ENCODE measurements around the gene BPIFB6. TPM values are rescaled to one million over a fixed set of nuclear protein-coding genes. Genes with fewer than 3 reads are reported as not detected.
A peak's percentile ranks its signal among the peaks of the same experiment; 100 is the strongest.

BPIFB6 gene
- total RNA-seq, result not detected in 2 replicates

DNA sequence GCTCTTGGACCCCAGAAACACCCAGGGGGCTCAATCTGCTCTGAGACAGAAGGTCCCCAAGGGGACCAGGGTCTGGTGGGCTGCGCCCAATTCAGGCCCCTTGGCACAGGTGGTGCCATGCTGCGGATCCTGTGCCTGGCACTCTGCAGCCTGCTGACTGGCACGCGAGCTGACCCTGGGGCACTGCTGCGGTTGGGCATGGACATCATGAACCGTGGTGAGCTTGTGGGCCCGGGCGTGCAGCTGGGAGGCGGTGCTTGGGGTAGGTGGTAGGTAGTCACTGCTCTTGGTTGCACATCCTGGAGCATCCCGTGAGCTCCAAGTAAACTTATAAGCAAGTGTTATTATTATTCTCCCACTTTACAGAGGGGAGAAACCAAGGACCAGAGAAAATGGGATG lies at the start of gene BPIFB6:
Gene BPIFB6, plus strand, starts transcription at position 118 of the 400 bp plus-strand sequence. Its CDS starts 0 bp downstream, at position 118.
- DNase-seq, result no peak

DNA sequence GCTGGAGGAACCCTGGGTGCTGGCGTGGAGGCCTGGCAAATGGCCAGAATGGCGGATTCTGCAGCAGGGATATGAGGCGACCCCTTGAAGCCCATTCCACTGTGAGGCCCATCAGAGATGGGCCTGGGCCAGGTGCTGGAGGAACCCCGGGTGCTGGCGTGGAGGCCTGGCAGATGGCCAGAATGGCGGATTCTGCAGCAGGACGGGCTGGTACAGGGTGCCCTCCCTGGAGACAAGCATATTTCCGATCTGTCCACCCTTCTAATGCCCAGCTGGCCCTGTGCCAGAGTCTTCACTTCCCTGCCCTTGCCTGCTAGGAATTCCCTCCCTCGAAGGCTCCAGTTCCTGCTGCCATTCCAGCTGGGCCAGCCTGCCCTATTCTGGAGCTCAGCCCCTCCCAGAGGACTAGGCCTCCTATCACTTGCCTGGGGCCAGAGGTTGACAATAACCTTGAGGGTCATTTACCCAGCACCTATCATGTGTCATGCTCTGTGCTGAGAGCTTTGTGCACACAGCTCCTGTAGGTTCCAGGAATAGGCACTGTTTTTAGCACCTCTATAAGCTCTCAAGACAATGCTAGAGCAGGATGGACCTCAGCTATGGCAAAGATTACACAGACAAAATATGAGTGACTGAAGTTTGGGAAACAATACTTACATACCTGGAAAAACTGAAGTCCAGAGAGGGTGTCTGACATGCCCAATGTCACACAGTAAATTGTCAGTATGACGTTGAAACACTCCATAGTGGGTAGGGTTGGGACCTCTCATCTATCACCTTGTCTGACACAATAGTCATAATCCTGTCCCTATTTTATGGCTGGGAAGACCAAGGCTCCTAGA lies 48.6 kb upstream of the BPIFB6 start:
- peak; percentile 4 for DNase-seq

DNA sequence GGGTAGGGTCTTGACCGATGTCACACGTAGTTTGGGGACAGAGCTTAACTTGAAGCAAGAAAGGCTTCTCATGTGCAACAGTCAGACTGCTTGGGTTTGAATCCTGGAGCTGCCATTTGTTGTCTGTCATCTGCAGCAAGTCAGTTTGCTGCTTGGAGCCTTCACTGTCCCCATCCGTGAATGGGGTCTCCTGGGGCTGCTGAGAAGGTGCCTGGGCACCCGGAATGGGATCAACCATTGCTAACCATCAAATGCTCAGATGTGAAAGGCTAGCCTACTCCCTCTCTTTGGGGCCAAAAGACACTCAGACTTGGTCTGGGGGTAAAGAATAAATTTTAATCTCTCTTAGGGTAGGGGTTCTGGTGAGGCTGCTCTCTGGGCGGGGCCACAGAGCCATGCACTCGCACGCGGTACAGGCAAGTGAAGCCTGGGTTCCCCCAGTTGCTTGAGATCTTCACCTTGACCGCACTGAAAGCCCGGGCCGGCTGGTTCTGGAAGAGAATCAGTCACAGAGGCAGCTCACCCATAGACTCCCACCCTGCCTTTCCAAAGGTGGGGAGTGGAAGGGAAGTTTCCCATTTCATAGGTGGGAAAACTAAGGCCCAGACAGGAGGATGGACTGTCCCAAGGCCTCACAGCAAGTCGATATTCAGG lies 47.9 kb upstream of the BPIFB6 start:
- no peak for DNase-seq

DNA sequence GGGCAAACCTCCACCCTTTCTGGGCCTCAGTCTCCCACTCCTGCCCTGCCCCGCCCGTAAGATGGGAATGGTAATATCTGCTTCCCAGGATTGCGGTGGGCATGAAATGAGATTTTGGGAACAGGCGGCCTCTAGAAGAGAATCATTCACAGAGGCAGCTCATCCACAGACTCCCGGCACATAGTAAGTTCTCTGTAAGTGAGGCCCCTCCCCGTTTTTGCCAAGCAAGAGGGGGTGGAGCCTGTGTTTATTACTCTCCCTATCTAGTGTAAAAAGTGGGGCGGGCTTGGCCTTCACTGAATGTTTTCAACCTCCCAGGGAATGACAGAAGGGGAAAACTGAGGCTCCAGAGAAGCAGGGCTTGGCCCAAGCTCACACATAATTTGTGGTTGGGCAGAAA lies 47.3 kb upstream of the BPIFB6 start:
- no peak for DNase-seq

DNA sequence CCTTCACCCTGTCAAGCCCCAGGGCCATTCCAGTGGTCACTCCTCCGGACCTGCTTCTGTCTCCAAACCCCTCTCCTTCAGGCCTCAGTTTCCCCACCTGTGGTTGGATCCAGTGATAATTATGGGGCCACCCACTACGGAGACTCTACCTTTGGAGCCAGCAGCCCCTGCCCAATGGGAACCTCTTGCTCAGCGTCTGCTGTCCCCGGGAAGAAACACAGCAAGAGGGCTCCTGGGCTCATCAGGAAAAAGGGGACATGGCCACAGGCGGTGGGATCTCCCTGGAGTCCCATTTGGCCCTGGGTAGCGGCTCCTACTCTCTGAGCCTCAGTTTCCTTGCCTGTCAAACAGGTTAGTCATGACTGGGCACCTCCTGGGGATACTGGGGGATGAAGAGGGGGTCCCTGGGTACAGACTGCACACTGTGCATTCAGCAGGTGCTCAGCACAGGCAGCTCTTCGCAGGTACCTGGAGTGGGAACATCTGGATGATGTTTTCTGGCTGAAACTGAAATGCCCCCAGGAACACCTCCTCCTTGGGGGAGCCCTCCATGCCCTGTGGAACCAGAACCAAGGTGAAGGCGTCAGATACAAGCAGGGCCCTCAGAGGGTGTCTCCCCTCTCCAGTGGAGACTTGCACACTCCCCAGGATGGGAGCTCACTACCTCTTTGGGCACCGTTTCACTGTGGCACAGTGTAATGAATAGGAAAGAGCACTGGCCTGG lies 46.7 kb upstream of the BPIFB6 start:
- DNase-seq, result no peak

DNA sequence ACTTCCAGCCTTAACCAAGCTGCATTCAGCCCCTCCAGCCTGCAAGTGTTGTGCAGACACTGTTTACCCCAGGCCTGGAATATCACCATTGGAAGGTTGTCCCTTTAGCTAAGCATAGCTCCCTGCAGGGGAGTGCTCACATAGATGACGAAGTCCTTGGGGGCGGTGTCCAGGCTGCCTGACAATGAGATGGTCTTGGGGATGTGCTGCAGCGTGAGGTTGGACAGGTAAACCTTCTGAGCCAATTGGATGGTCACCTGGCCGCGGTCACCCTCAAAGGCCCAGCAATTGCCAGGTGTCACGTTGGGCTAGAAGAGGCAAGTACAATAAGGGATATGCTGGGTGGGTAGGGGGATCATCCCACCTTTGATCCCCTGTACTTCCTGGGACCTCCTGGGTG lies 45.9 kb upstream of the BPIFB6 start:
- no peak for DNase-seq

- DNase-seq, result no peak
Observed at GRCh38 chr20:32986331-32986966, 45.0 kb upstream of the BPIFB6 start.

GRCh38 chr20:32987044-32987825 lies 44.2 kb upstream of the BPIFB6 start:
- DNase-seq, result no peak

DNA sequence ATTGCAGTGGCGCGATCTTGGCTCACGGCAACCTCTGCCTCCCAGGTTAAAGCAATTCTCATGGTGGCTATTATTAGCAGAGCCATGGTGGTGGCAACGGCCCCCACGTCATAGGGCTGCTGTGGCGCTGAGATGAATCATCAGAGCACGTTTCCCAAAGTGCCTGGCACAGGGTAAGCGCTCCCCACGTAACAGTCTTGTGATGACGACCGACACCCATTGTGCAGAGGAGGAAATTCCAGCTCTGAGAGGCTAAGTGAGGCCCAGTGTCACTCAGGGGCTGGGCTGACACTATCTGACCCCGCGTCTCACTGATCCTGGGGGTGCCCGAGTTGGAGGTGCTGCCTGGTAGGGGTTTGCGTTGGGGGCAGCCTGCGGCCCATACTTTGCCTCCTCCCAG lies 43.4 kb upstream of the BPIFB6 start:
- DNase-seq, result no peak

DNA sequence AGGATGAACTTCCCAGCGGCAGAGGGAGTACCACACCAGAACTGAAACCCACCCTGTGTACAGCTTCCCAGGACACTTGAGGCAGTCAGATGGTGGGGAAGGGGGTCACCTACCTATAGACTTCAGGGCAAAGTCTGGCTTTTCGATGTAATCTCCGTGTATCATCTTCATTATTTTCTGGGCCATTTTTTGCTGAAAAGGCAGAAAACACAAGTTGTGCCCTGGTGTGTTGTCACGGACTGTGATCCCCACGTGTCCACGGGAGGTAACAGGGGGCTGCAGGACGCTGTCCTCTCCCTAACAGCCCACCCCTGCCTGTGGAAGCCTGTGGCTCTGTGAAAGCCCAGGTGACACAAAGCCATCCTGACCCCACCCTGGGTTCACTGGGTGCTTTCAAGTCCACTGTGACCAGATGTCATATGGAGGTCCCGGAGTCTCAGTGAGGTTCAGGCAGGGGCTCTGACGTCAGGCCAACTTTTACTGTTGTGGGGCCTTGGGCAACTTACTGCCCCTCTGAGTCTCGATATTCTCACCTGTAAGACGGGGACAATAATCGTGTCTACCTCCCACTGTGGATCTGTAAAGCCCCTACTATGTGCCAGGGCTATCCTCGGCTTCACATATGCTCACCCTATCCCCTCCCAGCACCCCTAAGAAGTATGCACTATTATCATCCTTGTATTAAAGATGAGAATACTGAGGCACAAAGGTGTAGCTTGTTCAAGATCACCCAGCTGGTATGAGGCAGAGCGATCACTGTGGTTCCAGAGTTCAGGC lies 41.8 kb upstream of the BPIFB6 start:
- DNase-seq, result no peak

GRCh38 chr20:32990426-32990825 lies 41.0 kb upstream of the BPIFB6 start:
- DNase-seq, result no peak

GRCh38 chr20:32991383-32991782 lies 40.1 kb upstream of the BPIFB6 start:
- no peak for DNase-seq

DNA sequence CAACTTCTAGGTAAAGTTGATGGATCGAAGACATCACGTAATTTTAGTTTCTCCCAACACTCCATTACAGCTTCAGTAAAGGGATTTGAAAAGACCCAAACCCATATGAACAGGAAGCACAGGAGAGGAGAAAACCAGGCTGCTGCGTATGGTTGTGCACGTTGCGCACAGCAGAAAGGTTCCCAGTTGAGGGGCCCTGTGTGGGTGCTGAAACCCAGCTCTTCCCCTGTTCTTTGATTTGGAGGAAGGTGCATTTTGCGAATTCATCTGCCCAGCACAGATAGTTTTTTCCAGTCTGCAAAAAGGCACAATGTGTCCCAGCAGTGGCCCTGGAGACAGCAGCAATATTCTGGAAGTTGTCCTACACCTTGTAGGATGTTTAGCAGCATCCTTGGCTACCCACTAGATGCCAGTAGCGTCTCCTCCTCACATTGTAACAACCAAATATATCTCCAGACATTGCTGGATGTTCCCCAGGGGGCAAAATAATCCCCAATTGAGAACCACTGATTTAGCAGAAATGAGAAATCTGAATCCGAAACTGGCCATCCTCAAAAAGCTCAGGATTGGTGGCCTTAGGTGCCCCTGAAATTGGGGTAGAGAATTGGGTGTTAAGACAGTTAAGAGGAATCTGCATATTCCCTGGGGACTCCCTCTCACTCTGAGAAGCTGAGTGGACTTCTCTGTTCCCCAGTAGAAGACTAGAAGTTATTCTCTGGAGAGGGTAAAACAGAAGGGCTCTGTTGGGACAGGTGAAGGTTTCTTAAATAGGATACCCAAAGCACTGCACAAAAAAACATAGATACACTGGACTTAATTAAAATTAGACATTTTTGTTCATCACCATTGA lies 39.4 kb upstream of the BPIFB6 start:
- DNase-seq, result no peak

- DNase-seq, result no peak
Observed at GRCh38 chr20:32993496-32994050, 37.9 kb upstream of the BPIFB6 start.

- DNase-seq, result no peak
Observed at GRCh38 chr20:32995802-32996201, 35.6 kb upstream of the BPIFB6 start.

DNA sequence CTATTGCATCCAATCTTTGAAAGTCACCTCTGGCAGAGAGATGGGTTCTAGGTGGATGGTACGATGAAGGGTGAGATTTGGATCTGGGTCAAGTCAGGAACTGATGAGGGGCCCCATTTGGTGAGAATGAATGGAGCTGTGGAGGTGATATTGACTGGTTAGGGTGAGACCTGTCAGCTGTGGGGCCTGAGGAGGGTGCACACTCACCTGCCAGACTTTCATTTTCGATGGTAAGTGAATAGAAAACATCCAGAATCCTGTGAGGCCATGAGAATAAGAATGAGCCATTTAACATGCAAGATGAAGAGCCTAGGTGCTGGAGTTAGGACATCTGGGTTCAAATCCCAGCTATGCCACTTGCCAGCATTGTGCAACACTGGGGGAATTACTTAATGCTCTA lies 34.0 kb upstream of the BPIFB6 start:
- no peak for DNase-seq

- DNase-seq, result peak; percentile 5
Observed at GRCh38 chr20:32999603-33000250, 31.7 kb upstream of the BPIFB6 start.

GRCh38 chr20:33000802-33001466 lies 30.5 kb upstream of the BPIFB6 start:
- DNase-seq, result no peak

All from dermis blood vessel endothelial cell (primary cell).